HG03457 (cell line): ENCODE data around the gene ASB15.
"Not testable (repeated sequence)": the region's sequence is repeated elsewhere in the genome, so short reads cannot be mapped to it uniquely, and the experiment has no call there.

Experiments used
- ATAC-seq: cut with Tn5 transposase; IDR thresholded peaks from one replicate; pipeline ENCODE4 v1.9.1; 2021; ENCODE audit warnings: moderate number of reproducible peaks; ENCODE audit not compliant: unreplicated experiment

Gene ASB15

DNA sequence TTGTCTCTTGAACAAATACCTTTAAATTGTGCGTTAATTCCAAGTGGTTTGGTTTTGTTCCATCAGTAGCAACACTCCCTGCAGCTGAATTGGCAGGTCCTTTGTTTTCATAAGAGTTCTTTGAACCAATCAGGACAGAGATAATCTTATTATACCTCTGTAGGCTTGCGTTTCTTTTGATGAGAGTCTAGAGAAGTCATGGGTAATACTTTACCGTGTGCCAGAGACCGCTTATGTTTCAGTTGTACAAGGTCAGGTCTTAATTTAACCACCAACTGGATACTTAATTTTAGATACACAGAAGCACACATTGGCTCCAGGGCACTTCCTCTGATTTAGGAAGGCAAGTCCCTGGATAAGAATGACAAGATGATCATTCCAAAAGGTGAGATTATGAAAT, at the start of gene ASB15:
ASB15 (plus strand) TSS at position 292 of the 400 bp plus-strand sequence. CDS start 12,682 bp downstream, outside the sequence.
- no peak for ATAC-seq

DNA sequence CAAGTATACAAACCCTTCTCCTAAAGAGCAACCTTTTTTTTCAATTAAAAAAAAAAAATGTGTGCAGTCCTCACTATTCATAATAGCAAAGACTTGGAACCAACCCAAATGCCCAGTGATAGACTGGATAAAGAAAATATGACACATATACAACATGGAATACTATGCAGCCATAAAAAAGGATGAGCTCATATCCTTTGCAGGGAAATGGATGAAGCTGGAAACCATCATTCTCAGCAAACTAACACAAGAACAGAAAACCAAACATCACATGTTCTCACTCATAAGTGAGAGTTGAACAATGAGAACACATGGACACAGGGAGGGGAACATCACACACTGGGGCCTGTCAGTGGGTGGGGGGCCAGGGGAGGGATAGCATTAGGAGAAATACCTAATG, 49.5 kb upstream of the ASB15 start:
- ATAC-seq = not testable (repeated sequence)

DNA sequence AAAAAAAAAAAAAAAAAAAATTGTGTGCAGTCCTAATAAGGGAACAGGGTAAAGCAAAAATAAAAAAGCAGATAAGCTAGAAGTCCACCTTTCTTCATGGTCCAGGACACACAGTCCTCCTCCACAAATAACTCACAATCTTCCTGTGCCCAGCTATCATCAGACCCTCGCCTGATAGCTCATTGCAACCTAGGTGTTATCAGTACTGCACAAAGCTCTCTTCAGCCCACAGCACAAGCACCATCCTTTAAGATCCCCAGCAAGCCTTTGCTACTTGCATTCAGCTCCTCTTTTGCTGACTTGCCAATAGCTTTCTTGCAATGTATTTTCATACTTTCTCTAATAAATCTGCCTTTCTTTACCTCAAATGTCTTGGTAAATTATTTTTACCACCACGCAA, 49.0 kb upstream of the ASB15 start:
- no peak for ATAC-seq

DNA sequence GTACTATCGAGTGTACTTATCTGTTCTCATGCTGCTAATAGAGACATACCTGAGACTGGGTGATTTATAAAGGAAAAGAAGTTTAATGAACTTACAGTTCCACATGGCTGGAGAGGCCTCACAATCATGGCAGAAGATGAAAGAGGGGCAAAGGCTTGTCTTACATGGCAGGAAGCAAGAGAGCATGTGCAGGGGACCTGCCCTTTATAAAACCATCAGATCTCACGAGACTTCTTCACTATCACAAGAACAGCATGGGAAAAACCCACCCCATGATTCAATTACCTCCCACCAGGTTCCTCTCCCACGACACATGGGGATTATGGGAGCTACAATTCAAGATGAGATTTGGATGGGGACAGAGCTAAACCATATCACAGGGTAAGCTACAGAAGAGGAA, 48.5 kb upstream of the ASB15 start:
- ATAC-seq = no peak

DNA sequence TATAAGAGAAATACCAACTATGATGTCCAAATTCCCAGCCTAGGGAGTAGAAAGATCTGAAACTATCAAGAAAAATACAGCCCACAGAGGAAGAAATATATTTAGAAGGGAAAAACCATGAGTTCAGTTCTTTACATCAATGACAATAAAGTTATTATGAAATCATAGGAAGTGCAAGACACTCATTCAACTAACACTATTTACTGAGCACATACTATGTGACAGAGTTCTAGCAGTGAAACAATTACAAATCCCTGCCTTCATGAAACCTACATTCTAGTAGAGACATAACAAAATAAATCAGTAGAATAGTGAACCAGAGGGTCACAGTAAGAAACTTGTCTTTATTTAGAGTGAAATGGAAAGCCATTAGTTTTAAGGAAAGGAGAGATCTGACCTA, 46.1 kb upstream of the ASB15 start:
- no peak for ATAC-seq

DNA sequence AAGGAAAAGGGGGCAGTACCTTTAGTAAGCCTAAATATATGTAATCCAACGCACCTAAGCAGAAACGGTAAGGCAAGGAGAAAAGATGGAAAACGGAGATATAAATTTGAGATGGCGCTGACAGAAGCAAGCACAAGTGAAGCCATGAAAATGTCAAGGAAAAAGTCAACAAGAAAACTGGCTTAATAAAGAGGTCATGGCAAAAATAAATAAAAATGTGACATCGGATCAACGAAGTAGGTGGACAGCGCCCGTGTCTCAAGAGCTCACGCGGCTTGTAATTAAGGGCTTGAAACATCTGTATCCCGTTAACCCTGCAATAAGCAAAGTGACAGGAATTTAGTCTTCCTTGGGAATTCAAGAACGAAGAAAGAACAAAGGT, 44.6 kb upstream of the ASB15 start:
- peak; percentile 2 for ATAC-seq

DNA sequence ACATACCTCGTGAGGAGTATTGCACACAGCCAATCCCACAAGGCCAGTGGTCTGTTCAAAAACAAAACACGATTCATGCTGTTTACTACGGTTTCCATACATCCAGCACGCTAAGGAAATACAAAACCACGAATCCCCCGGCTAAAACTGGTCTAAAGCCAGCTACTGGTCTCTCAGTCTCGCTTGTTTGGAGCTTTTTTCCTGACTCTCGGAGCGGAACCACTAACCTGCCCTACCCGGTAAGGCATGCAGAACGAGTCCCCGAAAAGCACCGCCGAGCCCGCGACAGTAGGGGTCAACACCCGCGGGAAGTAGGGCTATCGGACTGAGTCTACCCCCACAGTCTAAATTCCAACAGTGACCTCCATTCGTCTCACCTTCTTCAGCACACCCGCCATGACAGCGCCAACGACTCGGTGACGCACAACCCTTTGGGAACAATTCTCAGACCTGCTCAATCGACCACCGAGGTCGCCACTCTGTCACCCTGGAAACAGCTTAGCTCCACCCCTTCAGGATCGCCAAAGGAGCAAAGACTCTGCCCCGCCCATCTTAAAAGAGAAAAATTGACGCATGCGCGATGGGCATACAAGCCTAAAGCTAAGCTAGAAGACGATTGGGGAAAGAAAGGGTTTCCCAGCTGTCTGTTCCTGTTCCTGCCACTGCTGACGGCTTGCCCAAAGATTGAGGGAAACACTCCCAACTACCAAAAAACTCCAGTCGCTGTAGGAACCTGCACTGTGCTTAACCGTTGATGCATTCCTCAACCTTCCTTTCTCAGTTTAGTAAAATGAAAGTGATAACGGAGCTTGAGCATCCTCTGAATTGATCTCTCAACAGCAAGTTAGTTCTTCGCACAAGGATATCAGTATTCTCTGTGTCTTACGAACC, 44.0 kb upstream of the ASB15 start, which contains the start of gene NDUFA5:
NDUFA5 (minus strand) TSS at position 421 of the 891 bp plus-strand sequence; CDS start at position 398, 23 bp downstream.
- peak; percentile 98 for ATAC-seq

DNA sequence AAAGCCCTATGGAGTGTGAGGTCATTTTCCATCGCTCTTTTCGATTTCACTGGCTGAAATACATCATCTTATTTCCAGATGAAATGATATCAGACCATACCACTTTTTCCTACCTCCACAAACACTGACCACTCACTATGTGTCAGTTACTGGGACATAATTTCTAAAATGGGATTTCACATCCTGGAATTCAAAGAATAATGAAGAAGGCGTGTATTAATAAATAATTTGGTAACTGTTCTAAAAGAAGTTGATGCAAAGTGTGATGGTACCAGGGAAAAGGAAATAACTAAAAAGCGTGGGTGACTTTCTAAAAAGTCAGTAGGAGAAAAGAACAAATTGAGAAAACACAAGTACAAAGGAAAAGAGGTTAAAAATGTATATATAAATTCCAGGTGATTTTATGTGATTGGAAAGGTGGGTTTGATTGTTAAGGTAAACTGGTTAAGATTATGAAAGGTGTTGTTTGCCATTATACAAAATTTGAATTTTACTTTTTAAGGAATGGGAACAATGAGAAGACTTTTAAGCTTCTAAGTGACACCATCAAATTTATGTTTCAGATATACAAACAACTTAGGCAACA, 43.2 kb upstream of the ASB15 start:
- no peak for ATAC-seq

DNA sequence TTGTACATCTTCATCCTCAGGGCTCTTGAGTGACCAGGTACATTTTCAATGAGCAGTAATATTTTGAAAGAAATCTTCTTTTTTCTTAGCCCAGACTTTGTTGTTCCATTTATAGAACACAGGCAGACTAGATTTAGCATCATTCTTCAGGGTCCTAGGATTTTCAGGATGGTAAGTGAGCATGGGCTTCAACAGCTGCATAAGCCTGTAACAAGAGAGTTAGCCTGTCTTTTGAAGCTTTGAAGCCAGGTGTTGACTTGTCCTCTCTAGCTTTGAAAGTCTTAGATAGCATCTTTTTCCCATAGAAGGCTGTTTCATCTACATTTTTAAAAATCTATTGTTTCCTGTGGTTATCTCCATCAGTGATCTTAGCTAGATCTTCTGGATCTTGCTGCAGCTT, 39.5 kb upstream of the ASB15 start:
- ATAC-seq = no peak

DNA sequence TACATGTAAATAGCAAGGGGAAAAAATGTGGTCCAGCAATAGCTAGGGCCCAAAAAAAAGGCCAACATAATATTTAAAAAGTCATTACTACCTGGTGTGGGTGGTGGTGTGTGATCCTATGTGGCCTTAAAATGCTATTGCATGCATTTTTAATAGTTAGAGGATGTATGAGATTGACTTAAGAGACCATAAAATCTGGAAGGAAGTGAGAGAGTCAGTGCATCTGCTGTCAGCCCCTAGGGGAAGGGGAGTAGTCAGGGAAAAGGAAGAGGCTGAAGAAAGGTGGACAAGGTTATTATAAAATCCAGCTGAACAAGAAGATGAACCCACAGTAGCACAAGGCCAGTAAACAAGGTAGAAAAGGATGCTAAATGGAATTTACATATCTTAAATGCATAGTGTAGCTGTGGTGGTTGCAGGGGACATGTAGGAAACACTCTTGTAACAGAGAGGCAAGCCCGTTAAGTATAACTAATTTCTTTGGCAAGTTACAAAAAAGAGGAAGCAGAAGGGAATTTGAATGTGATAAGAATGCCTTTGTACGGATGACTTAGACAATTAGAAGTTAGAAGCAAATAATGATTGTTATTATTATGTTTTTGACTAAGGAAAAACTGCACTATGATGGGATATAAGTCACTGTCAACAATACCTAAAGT, 32.1 kb upstream of the ASB15 start:
- no peak for ATAC-seq

DNA sequence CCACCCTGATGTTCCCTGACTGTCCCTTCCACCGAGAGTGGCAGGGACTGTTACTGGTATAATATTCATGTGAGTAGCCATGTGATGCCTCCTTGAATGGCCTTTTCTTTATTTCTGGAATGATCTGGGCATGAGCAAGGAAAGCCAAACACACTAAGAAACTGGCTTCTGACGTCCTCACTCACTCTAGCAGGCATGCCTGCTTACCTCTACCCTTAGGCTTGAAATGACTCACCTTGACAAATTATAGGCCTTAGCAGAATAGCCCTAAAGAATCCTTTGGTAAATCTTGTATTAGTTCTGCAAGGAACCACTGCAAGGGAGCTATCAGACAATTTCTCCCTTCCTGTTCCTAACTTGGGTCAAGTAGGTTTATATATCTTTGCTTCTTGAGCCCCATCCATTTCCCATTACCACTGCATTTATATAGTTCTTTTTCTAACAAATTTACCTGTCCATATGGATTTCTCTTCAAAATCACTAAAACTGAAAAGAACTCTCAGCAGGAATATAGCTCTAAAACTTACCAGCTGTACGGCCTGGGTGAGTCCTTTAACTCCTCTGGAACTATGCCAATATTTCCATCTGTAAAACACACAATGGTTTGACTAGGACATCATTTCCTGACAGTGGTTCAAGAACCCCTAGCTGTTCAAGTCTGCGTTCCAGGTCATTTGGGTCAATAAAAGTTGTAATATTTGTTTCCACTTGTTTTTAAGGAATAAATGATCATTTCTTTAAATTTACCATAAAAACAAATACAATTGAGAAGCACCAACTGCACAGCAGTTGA, 31.0 kb upstream of the ASB15 start:
- ATAC-seq = no peak

DNA sequence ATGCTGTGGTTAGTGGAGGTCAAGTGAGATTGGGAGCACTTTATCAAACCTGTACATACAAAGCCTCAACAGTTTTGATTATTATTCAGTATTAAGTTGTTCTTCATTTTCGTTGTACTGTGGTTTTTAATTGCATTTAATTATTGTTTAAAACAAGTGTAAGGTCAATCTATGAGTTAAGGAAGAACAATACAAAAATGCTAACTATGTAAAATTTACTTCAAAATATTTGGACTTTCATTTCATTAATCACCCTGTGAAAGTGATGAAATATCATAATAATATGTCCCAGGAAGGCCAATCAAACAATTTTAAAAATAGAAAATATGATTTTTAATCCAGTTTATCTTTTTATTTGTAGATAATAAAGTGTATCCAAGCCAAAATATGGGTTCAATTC, 30.4 kb upstream of the ASB15 start:
- no peak for ATAC-seq

DNA sequence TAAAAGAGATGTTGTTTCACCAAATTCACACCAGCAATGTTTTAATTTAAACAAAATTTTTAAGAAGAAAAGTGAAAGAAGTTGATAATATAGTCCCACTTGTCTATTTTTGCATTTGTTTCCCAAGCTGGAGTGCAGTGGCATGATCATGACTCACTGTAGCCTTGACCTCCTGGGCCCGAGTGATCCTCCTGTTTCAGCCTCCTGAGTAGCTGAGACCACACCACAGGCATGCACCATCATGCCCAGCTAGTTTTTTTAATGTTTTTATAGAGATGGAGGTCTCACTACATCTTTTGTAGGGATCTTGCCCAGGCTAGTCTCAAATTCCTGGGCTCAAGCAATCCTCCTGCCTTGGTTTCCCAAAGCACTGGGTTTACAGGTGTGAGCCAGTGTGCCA, 29.9 kb upstream of the ASB15 start:
- no peak for ATAC-seq

DNA sequence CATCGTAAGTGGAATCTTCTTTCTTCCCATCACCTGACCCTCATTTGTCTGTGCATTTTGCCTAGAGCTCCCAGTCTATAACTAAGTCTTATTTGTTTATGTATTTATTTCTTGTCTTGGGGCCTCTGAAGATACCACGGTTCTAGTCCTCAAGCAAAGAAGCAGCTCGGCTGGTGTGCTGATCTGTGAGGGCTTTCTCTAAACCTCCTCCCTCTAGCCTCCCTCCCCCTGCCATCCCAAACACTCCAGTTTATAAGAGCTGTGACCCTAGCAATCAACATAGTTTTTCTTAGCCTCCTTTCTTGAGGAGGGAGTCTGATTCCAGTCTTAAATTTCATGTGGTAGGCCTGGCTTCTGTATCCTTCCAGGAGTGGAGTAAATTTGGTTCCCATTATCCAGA, 28.3 kb upstream of the ASB15 start:
- no peak for ATAC-seq

DNA sequence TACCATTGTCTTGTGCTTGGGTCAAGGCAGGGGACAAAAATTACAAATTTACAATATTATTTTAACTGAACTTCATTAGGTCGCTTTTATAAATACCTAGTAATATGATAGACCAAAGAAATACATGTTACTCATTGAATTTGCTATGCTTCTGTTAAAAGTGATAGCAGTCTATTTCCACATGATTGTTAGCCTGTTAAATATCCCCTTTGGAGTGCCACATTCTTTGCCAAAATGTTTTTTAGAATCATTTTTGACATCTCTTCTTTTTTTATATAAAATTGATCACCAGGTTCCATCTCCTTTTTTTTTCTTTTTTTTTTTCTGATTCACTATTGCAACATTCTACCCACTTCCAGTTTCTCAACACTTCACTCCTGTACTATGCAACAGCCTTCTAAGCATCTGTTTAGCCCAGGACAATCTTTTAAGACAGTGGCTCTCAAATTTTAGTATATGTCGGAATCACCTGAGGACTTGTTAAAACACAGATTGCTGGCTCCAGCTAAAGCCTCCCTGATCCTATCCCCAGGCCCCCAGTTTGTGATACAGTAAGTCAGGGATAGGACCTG, 27.6 kb upstream of the ASB15 start:
- ATAC-seq = no peak

DNA sequence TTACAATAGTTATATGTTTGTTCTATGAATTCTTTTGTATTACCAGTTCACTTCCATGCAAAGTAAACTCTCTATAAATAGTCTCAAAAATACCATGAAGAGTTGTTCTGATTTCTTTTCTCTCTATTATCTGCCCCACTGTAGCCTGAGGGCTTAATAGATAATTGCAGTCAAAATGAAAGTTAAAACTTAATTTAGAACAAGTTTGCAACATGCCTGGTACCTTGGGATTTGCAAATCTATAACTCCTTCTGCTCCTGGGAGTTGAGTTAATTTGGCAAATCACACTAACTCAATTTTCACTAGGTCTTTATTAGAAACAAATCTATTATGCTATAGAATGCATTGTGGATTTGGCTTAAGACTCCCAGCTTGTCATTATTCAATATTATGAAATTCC, 22.2 kb upstream of the ASB15 start:
- ATAC-seq = no peak

DNA sequence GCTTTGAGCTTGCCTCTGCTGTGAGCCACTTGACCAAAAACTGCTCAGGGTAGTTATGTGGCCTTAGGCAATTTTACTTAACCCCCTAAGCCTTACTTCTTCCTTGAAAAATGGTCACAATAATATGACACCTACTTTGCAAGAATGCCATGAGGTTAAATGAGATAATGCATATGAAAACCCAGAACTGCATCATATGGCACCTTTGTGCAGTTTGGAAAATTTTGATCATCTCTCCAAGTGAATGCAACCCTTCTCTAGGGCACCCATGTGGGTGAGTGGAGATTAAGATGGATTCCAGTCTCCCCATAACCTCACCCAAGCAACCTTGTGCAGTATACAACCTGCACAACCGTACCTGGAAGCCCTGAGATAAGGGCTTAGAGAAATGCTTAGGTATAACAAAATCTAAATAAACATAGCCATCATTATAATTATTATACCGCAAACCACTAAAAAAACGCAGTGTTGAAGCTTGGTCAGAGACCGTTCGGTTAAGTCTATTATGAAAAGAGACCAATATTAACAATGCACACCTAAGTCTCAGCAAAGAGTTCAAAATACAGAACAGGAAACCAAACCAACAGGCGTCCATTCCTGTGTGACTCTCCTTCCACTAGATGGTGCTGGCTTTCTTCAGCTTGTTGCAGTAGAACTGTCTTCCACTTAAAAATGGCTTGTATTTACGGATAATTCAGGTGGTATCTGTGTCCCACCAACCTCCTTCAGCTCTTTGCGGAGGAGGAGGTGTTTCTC, 21.0 kb upstream of the ASB15 start:
- no peak for ATAC-seq

DNA sequence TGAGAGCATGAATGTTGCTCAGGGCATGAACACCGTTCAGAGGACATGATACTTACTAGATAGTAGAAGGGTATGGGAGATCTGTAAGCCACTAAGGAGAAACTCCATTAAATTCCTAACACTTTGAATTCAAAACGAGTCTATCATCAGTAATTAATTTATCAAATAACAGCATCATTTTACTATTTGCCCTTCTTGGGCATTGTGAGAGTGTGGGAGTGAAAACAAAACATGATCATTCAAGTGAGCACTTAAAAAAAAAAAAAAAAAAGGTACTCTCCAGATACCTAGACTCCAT, 20.5 kb upstream of the ASB15 start:
- ATAC-seq = no peak

DNA sequence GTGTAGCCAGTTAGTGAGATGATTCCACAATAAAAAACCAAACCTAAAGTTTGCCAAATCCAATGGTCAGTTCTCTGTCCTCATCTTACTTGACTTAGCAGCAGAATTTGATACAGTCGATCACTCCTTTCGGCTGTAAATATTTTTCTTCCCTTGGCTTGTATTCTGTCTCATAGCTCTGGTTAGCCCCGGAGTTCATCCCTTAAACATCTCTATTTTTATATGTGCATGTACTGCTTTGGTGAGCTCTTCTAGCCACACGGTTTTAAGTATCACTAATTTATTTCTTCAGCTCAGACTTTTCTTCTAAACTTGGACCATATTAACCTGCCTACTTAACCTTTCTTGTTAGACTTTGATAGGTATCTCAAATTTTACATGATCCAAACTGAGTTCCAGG, 17.8 kb upstream of the ASB15 start:
- ATAC-seq = no peak

DNA sequence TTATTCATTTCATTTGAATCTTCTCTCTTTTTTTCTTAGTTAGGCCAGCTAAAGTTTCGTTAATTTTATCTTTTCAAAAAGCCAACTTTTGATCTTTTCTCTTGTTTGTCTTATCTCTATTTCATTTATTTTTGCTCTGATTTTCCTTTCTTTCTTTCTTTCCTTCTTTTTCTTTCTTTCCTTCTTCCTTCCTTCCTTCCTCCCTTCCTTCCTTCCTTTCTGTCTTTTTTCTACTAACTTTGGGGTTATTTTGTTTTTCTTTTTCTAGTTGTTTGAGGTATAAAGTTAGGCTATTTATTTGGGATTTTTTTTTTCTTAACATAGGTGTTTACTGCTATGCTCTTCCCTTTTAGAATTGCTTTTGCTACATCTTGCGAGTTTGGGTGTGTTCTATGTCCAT, 13.2 kb upstream of the ASB15 start:
- ATAC-seq = no peak
